ENCODE data around the gene COL21A1.
"Not testable (repeated sequence)": the region's sequence is repeated elsewhere in the genome, so short reads cannot be mapped to it uniquely, and the experiment has no call there.

The COL21A1 gene

DNA sequence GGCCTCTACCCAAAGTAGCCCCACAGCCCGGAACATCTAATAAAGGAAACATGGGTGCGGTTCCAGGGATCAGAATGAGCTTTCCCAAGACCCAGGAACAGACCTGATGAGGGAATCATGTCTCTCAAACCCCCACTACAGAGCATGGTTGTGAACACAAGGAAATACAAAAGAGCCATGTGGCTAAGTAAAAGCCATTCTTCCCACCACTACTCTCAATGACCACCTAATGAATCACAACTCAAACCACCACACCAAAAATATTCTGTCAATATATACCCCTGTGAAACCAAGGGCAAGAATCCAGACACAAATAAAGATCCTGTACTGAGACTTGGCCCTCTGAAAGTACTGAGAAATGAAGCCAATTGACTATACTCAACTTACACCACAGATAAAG lies 20.9 kb upstream of the COL21A1 start:
- TF ChIP-seq, protein P1, sequence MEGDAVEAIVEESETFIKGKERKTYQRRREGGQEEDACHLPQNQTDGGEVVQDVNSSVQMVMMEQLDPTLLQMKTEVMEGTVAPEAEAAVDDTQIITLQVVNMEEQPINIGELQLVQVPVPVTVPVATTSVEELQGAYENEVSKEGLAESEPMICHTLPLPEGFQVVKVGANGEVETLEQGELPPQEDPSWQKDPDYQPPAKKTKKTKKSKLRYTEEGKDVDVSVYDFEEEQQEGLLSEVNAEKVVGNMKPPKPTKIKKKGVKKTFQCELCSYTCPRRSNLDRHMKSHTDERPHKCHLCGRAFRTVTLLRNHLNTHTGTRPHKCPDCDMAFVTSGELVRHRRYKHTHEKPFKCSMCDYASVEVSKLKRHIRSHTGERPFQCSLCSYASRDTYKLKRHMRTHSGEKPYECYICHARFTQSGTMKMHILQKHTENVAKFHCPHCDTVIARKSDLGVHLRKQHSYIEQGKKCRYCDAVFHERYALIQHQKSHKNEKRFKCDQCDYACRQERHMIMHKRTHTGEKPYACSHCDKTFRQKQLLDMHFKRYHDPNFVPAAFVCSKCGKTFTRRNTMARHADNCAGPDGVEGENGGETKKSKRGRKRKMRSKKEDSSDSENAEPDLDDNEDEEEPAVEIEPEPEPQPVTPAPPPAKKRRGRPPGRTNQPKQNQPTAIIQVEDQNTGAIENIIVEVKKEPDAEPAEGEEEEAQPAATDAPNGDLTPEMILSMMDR (IDR thresholded peaks at IDR 0.05; ENCODE audit: control extremely low read depth, extremely low read depth, low read depth, missing control alignments) = no peak
- CTCF ChIA-PET = interaction anchor here (1.3 to 1.8 kb wide), 2 partner anchors 8 to 10 kb away, joined by 3 to 7 read pairs; no protein-coding TSS in a partner anchor
- POLR2A ChIA-PET = no interaction called here
- DNase-seq (ENCODE audit: extremely low spot score) = no peak

DNA sequence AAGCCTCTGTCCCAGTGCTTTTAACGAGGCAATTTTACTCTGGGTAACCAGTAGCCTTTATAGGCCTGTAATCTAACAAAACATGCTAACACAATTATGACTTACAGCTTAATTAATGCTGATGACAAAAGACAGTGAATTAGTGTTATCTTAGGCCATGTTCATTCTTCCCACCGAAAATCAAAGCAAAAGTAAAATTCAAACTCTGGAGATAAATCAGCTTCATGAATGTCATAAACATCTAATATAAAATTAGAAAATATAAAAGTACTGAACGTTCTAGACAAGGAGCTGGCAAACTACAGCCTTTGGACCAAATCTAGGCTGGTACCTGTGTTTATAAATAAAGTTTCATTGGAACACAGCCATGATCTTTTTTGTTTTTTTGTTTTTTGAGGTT lies 18.6 kb upstream of the COL21A1 start:
- DNase-seq (ENCODE audit: extremely low spot score) = no peak
- ChIA-PET CTCF (no interaction called here), POLR2A (no interaction called here)
- TF ChIP-seq, protein P1 (IDR thresholded peaks at IDR 0.05; ENCODE audit: control extremely low read depth, extremely low read depth, low read depth, missing control alignments) = no peak

DNA sequence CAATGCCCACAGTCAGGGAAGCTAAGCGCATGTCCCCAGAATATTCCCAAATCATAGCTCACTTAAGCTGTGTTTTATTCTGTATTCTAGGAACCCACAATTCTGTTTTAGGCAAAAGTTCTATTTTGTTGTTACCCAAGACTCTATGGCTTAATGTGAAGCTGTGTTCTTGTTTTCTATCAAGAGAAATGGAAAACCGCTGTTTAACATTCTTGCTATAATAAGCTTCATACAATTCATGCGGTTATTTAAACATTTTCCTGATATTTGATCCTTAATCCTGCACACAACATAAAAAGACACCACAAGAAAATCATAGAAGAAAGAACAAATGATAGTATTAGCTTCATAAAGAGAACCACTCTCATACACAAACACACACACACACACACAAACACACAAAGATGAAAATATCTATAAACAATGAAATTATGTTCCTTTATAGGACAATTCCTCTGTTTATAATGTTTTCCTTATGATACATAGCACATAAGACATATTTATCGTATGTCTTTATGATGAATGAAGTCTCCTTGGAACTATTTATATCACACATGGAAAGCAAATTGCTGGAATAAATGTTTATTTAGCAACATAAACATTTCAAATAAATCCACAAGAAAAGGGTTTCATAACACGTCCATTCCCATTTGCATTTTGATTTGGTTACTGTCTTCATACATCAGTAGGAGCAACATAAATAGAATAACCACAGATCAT lies 16.4 kb upstream of the COL21A1 start:
- ChIA-PET CTCF (interaction anchor here (3.1 kb wide), 1 partner anchor 12 kb away, joined by 20 read pairs; no protein-coding TSS in a partner anchor), POLR2A (no interaction called here)
- TF ChIP-seq, protein P1 (IDR thresholded peaks at IDR 0.05; ENCODE audit: control extremely low read depth, extremely low read depth, low read depth, missing control alignments) = no peak
- DNase-seq (ENCODE audit: extremely low spot score) = no peak

DNA sequence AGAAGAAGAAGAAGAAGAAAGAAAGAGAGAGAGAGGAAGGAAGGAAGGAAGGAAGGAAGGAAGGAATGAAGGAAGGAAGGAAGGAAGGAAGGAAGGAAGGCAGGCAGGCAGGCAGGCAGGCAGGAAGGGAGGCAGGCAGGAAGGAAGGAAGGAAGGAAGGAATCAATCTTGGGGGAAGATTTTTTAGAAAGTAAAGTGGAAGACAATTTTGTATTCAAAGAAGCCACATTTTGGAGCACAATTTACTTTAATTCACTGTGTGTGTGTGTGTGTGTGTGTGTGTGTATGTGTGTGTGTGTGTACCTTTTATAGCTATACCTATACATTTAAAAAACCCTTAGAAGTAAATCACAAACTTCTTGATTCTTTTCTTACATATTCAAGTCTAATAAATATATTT lies 13.2 kb upstream of the COL21A1 start:
- POLR2A ChIA-PET; DNase-seq (ENCODE audit: extremely low spot score): not testable (repeated sequence)
- CTCF ChIA-PET = interaction anchor here (1.2 to 1.3 kb wide), 2 partner anchors 8 to 39 kb away, joined by 3 read pairs; no protein-coding TSS in a partner anchor

DNA sequence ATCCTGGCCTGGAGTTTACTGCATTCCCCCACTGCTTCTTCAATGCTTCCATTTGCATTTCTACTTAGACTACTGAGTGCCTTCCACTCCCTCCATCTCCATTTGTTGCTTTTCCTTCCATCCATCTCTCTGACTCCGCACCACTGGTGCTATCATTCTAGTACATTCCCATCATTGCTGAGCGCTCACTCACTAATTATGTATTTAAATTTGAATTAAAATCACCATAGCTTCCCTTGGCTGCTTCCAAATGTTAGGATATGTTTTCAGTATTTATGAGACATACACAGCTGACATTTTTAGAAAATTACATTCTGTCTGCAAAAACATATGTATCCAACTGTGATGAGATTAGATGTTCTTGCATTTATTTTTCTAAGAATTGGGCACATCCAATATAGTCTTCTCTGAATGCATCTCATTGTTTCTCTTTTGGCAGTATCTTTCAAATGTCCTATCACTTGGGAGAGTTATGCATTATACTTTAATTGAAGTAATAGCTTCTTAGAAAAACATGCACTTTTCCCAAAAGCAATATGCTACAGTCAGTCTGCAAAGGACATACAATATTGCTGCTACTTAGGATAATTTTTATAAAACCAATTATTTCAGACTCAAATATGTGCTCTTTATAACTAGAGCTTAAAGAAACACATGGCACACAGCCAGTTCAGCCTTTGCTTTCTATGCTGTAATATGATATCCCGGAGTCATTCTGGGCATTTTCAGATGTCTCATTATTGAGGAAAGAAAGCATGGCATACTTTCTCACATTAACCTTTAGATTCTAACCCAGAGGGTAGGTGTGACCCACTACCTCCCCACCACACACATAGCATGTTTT lies 12.1 kb upstream of the COL21A1 start:
- POLR2A ChIA-PET = no interaction called here
- TF ChIP-seq, protein P1 (IDR thresholded peaks at IDR 0.05; ENCODE audit: control extremely low read depth, extremely low read depth, low read depth, missing control alignments) = no peak
- CTCF ChIA-PET = interaction anchor here (1.2 to 1.6 kb wide), 3 partner anchors 9 to 14 kb away, joined by 3 to 7 read pairs (median 3); no protein-coding TSS in a partner anchor
- no peak for DNase-seq (ENCODE audit: extremely low spot score)

DNA sequence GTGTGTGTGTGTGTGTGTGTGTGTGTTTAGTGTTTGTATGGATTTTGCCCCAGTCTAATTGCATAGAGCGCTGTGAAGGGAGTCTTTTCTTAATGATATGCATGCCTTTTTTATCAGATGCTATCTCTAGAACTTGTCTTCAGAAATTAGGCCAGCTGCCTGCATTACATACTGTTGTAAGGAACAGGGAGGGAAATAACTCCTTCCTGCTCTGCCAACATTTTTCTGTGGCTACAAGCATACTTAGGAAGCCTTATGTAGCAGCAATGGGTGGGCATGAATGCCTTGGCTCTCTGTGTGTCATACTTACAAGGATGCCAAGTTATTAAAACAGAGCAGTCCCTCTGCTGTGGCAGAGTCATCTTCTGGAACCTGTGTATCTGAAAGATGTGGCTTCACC lies 8.0 kb upstream of the COL21A1 start:
- TF ChIP-seq, protein P1 (IDR thresholded peaks at IDR 0.05; ENCODE audit: control extremely low read depth, extremely low read depth, low read depth, missing control alignments) = no peak
- DNase-seq (ENCODE audit: extremely low spot score) = no peak
- ChIA-PET POLR2A (no interaction called here), CTCF (no interaction called here)

DNA sequence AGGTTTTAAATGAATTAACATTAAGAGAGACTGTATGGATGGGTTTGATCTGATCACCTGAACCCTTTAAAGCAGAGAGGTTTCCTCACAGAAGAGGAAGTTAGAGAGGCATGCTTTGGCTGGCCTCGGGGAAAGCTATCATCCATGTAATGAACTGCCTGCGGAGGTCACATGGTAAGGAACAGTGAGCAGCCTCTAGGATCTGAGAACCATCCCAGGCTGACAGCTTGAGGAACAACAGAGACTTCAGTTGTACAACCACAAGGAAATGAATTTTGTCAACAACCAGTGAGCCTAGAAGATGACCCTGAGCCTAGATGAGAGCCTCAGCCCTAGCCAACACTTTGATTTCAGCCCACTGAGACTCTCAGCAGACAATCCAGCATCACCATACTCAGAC lies 2.9 kb upstream of the COL21A1 start:
- ChIA-PET CTCF (interaction anchor here (4.1 kb wide), 1 partner anchor 12 kb away, joined by 20 read pairs; no protein-coding TSS in a partner anchor), POLR2A (no interaction called here)
- no peak for DNase-seq (ENCODE audit: extremely low spot score)
- TF ChIP-seq, protein P1 (IDR thresholded peaks at IDR 0.05; ENCODE audit: control extremely low read depth, extremely low read depth, low read depth, missing control alignments) = no peak
